Astrocyte (in vitro differentiated cells and primary cell): ENCODE data around the gene VKORC1L1. TPM values are rescaled to one million over a fixed set of nuclear protein-coding genes. Genes with fewer than 3 reads are reported as not detected.
"Not testable (repeated sequence)": the region's sequence is repeated elsewhere in the genome, so short reads cannot be mapped to it uniquely, and the experiment has no call there.

Experiments used
- DNase-seq: peaks from one replicate; pipeline ENCODE4 v3.0.0-alpha.2; 2010; ENCODE audit warnings: low read depth
- FAIRE-seq: peaks from 2 replicates; lab custom pipeline; 2011; peaks lifted over from hg19 to GRCh38; lab: Jason Lieb, UNC
- H2AFZ ChIP-seq: 2 replicates; pipeline ENCODE4 v1.6.0; 2012; ENCODE audit warnings: low read depth, low read length, inconsistent platforms
- H3K27ac ChIP-seq: 2 replicates; pipeline ENCODE4 v1.5.1; 2011; ENCODE audit warnings: low read depth, low read length, inconsistent platforms
- H3K27me3 ChIP-seq: 2 replicates; pipeline ENCODE4 v1.6.0; 2011; ENCODE audit warnings: low read length, inconsistent platforms; ENCODE audit not compliant: insufficient read depth
- H3K36me3 ChIP-seq: 2 replicates; pipeline ENCODE4 v1.5.1; 2011; ENCODE audit warnings: low read length, inconsistent platforms; ENCODE audit not compliant: insufficient read depth
- H3K4me1 ChIP-seq: 2 replicates; pipeline ENCODE4 v1.5.1; 2011; ENCODE audit warnings: low read length, inconsistent platforms; ENCODE audit not compliant: insufficient read depth
- H3K4me2 ChIP-seq: 2 replicates; pipeline ENCODE4 v1.6.0; 2012; ENCODE audit warnings: low read length, inconsistent platforms
- H3K4me3 ChIP-seq: 2 replicates; pipeline ENCODE4 v1.5.1; 2011; ENCODE audit warnings: low read depth, mild to moderate bottlenecking, low read length, inconsistent platforms; ENCODE audit not compliant: insufficient read depth
- H3K79me2 ChIP-seq: 2 replicates; pipeline ENCODE4 v1.6.0; 2012; ENCODE audit warnings: mild to moderate bottlenecking, low read length, inconsistent platforms; ENCODE audit not compliant: insufficient read depth
- H3K9ac ChIP-seq: 2 replicates; pipeline ENCODE4 v1.6.0; 2012; ENCODE audit warnings: mild to moderate bottlenecking, low read length, inconsistent platforms
- H3K9me3 ChIP-seq: 2 replicates; pipeline ENCODE4 v1.5.1; 2012; ENCODE audit warnings: low read depth, mild to moderate bottlenecking, low read length, inconsistent platforms; ENCODE audit not compliant: insufficient read depth
- H4K20me1 ChIP-seq: 2 replicates; pipeline ENCODE4 v1.6.0; 2012; ENCODE audit warnings: low read length, inconsistent platforms; ENCODE audit not compliant: insufficient read depth
- H3K27ac Mint-ChIP-seq: one replicate; pipeline ENCODE4 v1.8.0; 2021; ENCODE audit warnings: mild to moderate bottlenecking, mixed read lengths; ENCODE audit not compliant: unreplicated experiment
- H3K27me3 Mint-ChIP-seq: one replicate; pipeline ENCODE4 v1.8.0; 2021; ENCODE audit warnings: low read depth, mixed read lengths; ENCODE audit not compliant: unreplicated experiment
- H3K36me3 Mint-ChIP-seq: one replicate; pipeline ENCODE4 v1.8.0; 2021; ENCODE audit warnings: low read depth, mixed read lengths; ENCODE audit not compliant: unreplicated experiment
- H3K4me1 Mint-ChIP-seq: one replicate; pipeline ENCODE4 v1.8.0; 2021; ENCODE audit warnings: low read depth, mixed read lengths; ENCODE audit not compliant: unreplicated experiment
- H3K4me3 Mint-ChIP-seq: one replicate; pipeline ENCODE4 v1.8.0; 2021; ENCODE audit warnings: mild to moderate bottlenecking, moderate library complexity, mixed read lengths; ENCODE audit not compliant: unreplicated experiment
- H3K9me3 Mint-ChIP-seq: one replicate; pipeline ENCODE4 v1.8.0; 2021; ENCODE audit warnings: mild to moderate bottlenecking, mixed read lengths; ENCODE audit not compliant: unreplicated experiment
- EZH2 ChIP-seq: IDR thresholded peaks from 2 replicates; pipeline ENCODE4 v1.6.1; 2012; ENCODE audit warnings: mild to moderate bottlenecking, low read length, inconsistent platforms; ENCODE audit not compliant: insufficient read depth
- total RNA-seq: library from RNA; stranded (reverse); gene quantifications from 2 replicates; pipeline ENCODE4 v1.2.1, GENCODE V29; 2021
- TF ChIP-seq, protein P1 (sequence below): IDR thresholded peaks from 2 replicates; pipeline ENCODE4 v1.5.1; 2011; ENCODE audit warnings: low read depth, mild to moderate bottlenecking, inconsistent platforms, low read length, moderate library complexity; ENCODE audit not compliant: insufficient read depth

Gene VKORC1L1
- total RNA-seq, 1 donor from 2014 or later: 32.3 TPM

GRCh38 chr7:65983965-65984658, 111.2 kb downstream of the VKORC1L1 start:
- Histone ChIP-seq H3K36me3 (no peaks in the 10 kb centered on the region), H3K27me3 (no peaks in the 10 kb centered on the region), H2AFZ (no peak overlapping the region), H3K4me2 (no peak overlapping the region), H4K20me1 (peaks cover 7% of the 10 kb centered on the region), H3K4me1 (peaks cover 7% of the 10 kb centered on the region), H3K79me2 (peaks cover 21% of the 10 kb centered on the region), H3K9me3 (no peaks in the 10 kb centered on the region), H3K4me3 (no peak overlapping the region), H3K27ac (no peak overlapping the region), H3K9ac (no peak overlapping the region)
- H3K27me3 Mint-ChIP-seq: no peaks in the 10 kb centered on the region
- no peak overlapping the region for H3K4me3 Mint-ChIP-seq
- H3K4me1 Mint-ChIP-seq: peaks cover 2% of the 10 kb centered on the region
- TF ChIP-seq, protein P1, sequence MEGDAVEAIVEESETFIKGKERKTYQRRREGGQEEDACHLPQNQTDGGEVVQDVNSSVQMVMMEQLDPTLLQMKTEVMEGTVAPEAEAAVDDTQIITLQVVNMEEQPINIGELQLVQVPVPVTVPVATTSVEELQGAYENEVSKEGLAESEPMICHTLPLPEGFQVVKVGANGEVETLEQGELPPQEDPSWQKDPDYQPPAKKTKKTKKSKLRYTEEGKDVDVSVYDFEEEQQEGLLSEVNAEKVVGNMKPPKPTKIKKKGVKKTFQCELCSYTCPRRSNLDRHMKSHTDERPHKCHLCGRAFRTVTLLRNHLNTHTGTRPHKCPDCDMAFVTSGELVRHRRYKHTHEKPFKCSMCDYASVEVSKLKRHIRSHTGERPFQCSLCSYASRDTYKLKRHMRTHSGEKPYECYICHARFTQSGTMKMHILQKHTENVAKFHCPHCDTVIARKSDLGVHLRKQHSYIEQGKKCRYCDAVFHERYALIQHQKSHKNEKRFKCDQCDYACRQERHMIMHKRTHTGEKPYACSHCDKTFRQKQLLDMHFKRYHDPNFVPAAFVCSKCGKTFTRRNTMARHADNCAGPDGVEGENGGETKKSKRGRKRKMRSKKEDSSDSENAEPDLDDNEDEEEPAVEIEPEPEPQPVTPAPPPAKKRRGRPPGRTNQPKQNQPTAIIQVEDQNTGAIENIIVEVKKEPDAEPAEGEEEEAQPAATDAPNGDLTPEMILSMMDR: no peak
- TF ChIP-seq EZH2: no peak
- FAIRE-seq (no peak), DNase-seq (no peak)
- no peaks in the 10 kb centered on the region for H3K9me3 Mint-ChIP-seq
- peaks cover 6% of the 10 kb centered on the region for H3K36me3 Mint-ChIP-seq
- no peak overlapping the region for H3K27ac Mint-ChIP-seq

DNA sequence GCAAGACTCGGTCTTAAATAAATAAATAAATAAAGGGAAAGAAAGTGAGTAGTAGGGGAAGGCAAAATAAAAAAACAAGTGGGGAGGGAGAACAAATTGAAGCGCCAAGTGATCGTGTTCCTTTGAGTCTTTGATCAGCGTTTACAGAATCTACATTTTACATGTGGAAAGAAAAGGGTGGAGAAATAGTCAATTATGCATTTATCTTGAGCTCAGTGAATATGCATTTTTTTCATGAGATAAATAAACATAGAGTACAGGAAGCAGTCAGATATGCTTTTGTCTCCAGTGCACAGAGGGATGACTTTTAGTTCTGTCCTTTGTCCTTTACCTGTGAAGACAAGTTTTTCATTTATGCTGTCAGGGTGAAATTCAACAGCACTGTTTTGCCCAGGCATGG, 115.2 kb downstream of the VKORC1L1 start:
- Histone ChIP-seq H3K9ac (no peak overlapping the region), H3K79me2 (no peaks in the 10 kb centered on the region), H3K27ac (no peak overlapping the region), H2AFZ (no peak overlapping the region), H3K4me3 (no peak overlapping the region), H3K36me3 (no peaks in the 10 kb centered on the region), H4K20me1 (no peaks in the 10 kb centered on the region), H3K4me2 (no peak overlapping the region), H3K27me3 (no peaks in the 10 kb centered on the region), H3K9me3 (no peaks in the 10 kb centered on the region), H3K4me1 (no peaks in the 10 kb centered on the region)
- no peak overlapping the region for H3K27ac Mint-ChIP-seq
- no peak for TF ChIP-seq EZH2
- TF ChIP-seq, protein P1: no peak
- H3K4me1 Mint-ChIP-seq: peaks cover 2% of the 10 kb centered on the region
- H3K9me3 Mint-ChIP-seq: no peaks in the 10 kb centered on the region
- FAIRE-seq (no peak), DNase-seq (no peak)
- no peak overlapping the region for H3K4me3 Mint-ChIP-seq
- no peaks in the 10 kb centered on the region for H3K36me3 Mint-ChIP-seq
- no peaks in the 10 kb centered on the region for H3K27me3 Mint-ChIP-seq

DNA sequence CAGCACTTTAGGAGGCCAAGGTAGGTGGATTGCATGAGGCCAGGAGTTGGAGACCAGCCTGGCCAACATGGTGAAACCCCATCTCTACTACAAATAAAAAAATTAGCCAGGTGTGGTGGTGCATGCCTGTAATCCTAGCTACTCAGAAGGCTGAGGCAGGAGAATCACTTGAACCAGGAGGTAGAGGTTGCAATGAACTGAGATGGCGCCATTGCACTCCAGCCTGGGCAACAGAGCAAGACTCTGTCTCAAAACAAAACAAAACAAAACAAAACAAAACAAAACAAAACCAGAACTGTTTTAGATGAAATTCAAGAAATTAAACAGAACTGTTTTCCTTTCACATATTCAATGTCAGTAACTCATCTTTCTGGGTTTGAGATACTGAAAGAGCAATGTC, 115.6 kb downstream of the VKORC1L1 start:
- not testable (repeated sequence) for H3K27me3 ChIP-seq, H3K36me3 Mint-ChIP-seq, H2AFZ ChIP-seq, H3K4me3 Mint-ChIP-seq, H3K4me1 ChIP-seq, H3K9me3 ChIP-seq, FAIRE-seq, H3K9me3 Mint-ChIP-seq, H3K27me3 Mint-ChIP-seq, H3K27ac ChIP-seq, H3K27ac Mint-ChIP-seq, H3K4me3 ChIP-seq, H3K4me2 ChIP-seq, H4K20me1 ChIP-seq, H3K36me3 ChIP-seq, H3K79me2 ChIP-seq, DNase-seq, H3K9ac ChIP-seq, H3K4me1 Mint-ChIP-seq
